ENCODE data around the gene CD79A. TPM values are rescaled to one million over a fixed set of nuclear protein-coding genes. Genes with fewer than 3 reads are reported as not detected.

The CD79A gene
- total and polyA plus RNA-seq, 2 donors (not counting 3 experiments of a cell fraction or from before 2014, with no cell fraction given): 0.32 TPM; not detected in 1

DNA sequence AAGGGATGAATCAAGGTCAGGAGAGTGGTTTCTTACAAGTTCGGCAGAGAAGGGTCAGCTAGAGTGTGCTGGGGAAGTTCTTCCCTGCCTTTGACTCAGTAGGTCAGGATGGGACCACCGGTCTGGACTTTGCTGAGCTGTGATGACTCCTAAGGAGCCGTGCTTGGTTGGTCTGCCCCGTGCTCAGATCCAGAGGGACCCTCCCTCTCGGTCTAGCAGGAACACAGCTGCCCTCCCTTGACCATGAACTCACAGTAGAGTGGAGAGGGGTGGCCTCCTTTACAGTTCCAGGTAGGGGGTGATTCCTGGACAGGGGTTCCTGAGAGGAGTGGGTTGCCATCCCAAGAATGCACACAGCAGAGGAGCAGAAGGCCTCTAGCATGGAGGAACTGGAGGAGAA is 12.7 kb upstream of the CD79A start:
- BruUV-seq (replicated peaks): no TSS peak
- Histone ChIP-seq H3K27ac (ENCODE audit: insufficient read depth, low read depth, low read length) (no peak overlapping the region), H3K4me2 (ENCODE audit: insufficient read depth, low read length) (no peak overlapping the region), H3K9me1 (replicated peaks; ENCODE audit: control insufficient read depth, extremely low read depth, insufficient read depth, low read length) (no peaks in the 10 kb centered on the region), H3K36me3 (ENCODE audit: control insufficient read depth in 2 of 2, extremely low read depth in 1 of 2, insufficient read depth in 2 of 2, low read length in 2 of 2) (peaks cover 40 to 61% of the 10 kb centered on the region in 2 experiments), H4K20me1 (replicated peaks; ENCODE audit: control insufficient read depth, extremely low read depth, insufficient read depth, low read length) (no peaks in the 10 kb centered on the region), H3K9me3 (replicated peaks; ENCODE audit: control insufficient read depth, insufficient read depth, low read length) (no peaks in the 10 kb centered on the region), H2AFZ (ENCODE audit: low read depth, low read length) (no peak overlapping the region), H3K4me3 (replicated peaks in 1 of 3; ENCODE audit: insufficient read depth in 1 of 3, low read depth in 1 of 3, low read length in 3 of 3) (no peak overlapping the region), H3K4me1 (ENCODE audit: control insufficient read depth, extremely low read depth, insufficient read depth, low read length) (peaks cover 36% of the 10 kb centered on the region), H3K9ac (replicated peaks; ENCODE audit: extremely low read depth, insufficient read depth, low read length) (no peak overlapping the region), H3K79me2 (ENCODE audit: control insufficient read depth, insufficient read depth, low read length) (peaks cover 83% of the 10 kb centered on the region), H3K27me3 (ENCODE audit: control insufficient read depth in 2 of 2, insufficient read depth in 2 of 2, low read length in 2 of 2) (no peaks in the 10 kb centered on the region)
- TF ChIP-seq EZH2 (IDR thresholded peaks at IDR 0.05; ENCODE audit: borderline replicate concordance, low read depth, low read length, severe bottlenecking): no peak
- TF ChIP-seq POLR2A (IDR thresholded peaks at IDR 0.05; ENCODE audit: low read depth, low read length): peak; percentile 23
- no peak for FAIRE-seq
- intact Hi-C loops (cut with micrococcal nuclease) (no loop called here), dilution Hi-C loops (cut with MboI; ENCODE audit: extremely low pct_ligation_motif_present, low sequenced_read_pairs) (no loop called here)
- ChIA-PET POLR2A (interaction anchor here (1.0 kb wide), 2 partner anchors 9 to 20 kb away, joined by 4 to 7 read pairs; no protein-coding TSS in a partner anchor), CTCF (interaction anchor here (1.3 kb wide), 1 partner anchor 9 kb away, joined by 4 read pairs; no protein-coding TSS in a partner anchor)
- no peak for DNase-seq (ENCODE audit: low read depth, low spot score)

DNA sequence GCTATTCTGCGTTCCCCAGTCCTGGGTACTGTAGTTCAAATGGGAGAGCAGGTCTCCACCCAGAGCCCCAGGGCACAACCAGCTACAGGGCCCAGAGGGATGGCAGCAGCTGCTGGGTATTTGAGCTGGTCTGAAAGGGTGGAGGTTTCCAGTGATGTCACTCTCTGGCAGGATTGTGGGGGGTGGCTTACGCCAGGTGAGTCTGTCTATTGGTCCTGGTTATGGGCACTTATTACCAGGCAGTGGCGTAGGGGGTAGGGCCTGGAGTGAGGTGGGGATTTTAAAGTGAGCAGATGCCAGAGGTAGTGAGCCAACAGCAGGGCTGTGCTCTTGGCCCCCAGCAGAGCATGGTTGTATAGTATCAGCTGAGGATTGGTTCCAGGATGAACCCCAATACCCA is 10.8 kb upstream of the CD79A start:
- Histone ChIP-seq H3K79me2 (ENCODE audit: control insufficient read depth, insufficient read depth, low read length) (peaks cover 72% of the 10 kb centered on the region), H3K9me3 (replicated peaks; ENCODE audit: control insufficient read depth, insufficient read depth, low read length) (no peaks in the 10 kb centered on the region), H3K4me3 (replicated peaks in 1 of 3; ENCODE audit: insufficient read depth in 1 of 3, low read depth in 1 of 3, low read length in 3 of 3) (no peak overlapping the region), H3K27me3 (ENCODE audit: control insufficient read depth in 2 of 2, insufficient read depth in 2 of 2, low read length in 2 of 2) (no peaks in the 10 kb centered on the region), H3K4me2 (ENCODE audit: insufficient read depth, low read length) (no peak overlapping the region), H2AFZ (ENCODE audit: low read depth, low read length) (no peak overlapping the region), H3K9me1 (replicated peaks; ENCODE audit: control insufficient read depth, extremely low read depth, insufficient read depth, low read length) (no peaks in the 10 kb centered on the region), H3K9ac (replicated peaks; ENCODE audit: extremely low read depth, insufficient read depth, low read length) (no peak overlapping the region), H4K20me1 (replicated peaks; ENCODE audit: control insufficient read depth, extremely low read depth, insufficient read depth, low read length) (no peaks in the 10 kb centered on the region), H3K4me1 (ENCODE audit: control insufficient read depth, extremely low read depth, insufficient read depth, low read length) (peaks cover 32% of the 10 kb centered on the region), H3K27ac (ENCODE audit: insufficient read depth, low read depth, low read length) (no peak overlapping the region), H3K36me3 (ENCODE audit: control insufficient read depth in 2 of 2, extremely low read depth in 1 of 2, insufficient read depth in 2 of 2, low read length in 2 of 2) (peaks cover 52 to 77% of the 10 kb centered on the region in 2 experiments)
- ChIA-PET POLR2A (no interaction called here), CTCF (no interaction called here)
- no peak for DNase-seq (ENCODE audit: low read depth, low spot score)
- BruUV-seq (replicated peaks): no TSS peak
- dilution Hi-C loops (cut with MboI; ENCODE audit: extremely low pct_ligation_motif_present, low sequenced_read_pairs) (no loop called here), intact Hi-C loops (cut with micrococcal nuclease) (no loop called here)
- FAIRE-seq: no peak
- TF ChIP-seq POLR2AphosphoS5 (IDR thresholded peaks at IDR 0.05; ENCODE audit: insufficient read depth, low read depth, low read length): peak; percentile 51
- TF ChIP-seq MYC (IDR thresholded peaks at IDR 0.05; ENCODE audit: low read depth, low read length): no peak
